ENCODE measurements around the gene PHLPP1. TPM values are rescaled to one million over a fixed set of nuclear protein-coding genes. Genes with fewer than 3 reads are reported as not detected.

The PHLPP1 gene
- total RNA-seq, 2 donors from 2014 or later = 4.6 to 5.9 TPM

- Histone ChIP-seq H3K4me3 (no peak overlapping the region), H3K27me3 (no peaks in the 10 kb centered on the region), H3K4me1 (no peaks in the 10 kb centered on the region), H3K27ac (no peak overlapping the region), H3K36me3 (no peaks in the 10 kb centered on the region), H3K9me3 (no peaks in the 10 kb centered on the region)
- no peak for TF ChIP-seq CTCF (IDR thresholded peaks at IDR 0.05)
- DNase-seq (ENCODE audit: low spot score) = no peak
Measured at GRCh38 chr18:62894681-62895390, 179.5 kb downstream of the PHLPP1 start.

DNA sequence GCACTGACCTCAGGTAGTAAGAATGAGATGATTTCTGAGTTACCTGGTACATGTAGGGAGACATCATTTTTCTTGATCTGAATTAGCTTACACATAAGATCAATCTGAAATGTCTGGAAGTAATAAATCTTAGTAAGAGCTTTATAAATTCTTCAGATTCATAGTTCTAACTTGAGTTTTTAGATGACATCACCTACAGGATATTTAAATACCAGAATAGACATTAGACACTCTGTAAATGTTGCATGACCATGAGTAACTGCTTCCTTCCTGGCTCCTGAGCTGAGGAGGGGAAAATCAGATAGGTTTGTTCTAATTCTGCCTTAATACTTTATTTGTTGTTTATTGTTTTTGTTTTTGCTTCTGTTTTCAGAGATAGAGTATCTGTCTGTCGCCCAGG lies 181.8 kb downstream of the PHLPP1 start:
- Histone ChIP-seq H3K27ac (no peak overlapping the region), H3K9me3 (no peaks in the 10 kb centered on the region), H3K27me3 (no peaks in the 10 kb centered on the region), H3K4me3 (no peak overlapping the region), H3K36me3 (no peaks in the 10 kb centered on the region), H3K4me1 (no peaks in the 10 kb centered on the region)
- no peak for DNase-seq (ENCODE audit: low spot score)
- TF ChIP-seq CTCF (IDR thresholded peaks at IDR 0.05) = no peak

GRCh38 chr18:62898359-62898758 lies 183.0 kb downstream of the PHLPP1 start:
- H3K4me1 ChIP-seq = no peaks in the 10 kb centered on the region
- no peak overlapping the region for H3K27ac ChIP-seq
- H3K36me3 ChIP-seq = no peaks in the 10 kb centered on the region
- H3K4me3 ChIP-seq = no peak overlapping the region
- DNase-seq (ENCODE audit: low spot score) = no peak
- no peaks in the 10 kb centered on the region for H3K9me3 ChIP-seq
- TF ChIP-seq CTCF (IDR thresholded peaks at IDR 0.05) = no peak
- H3K27me3 ChIP-seq = no peaks in the 10 kb centered on the region

DNA sequence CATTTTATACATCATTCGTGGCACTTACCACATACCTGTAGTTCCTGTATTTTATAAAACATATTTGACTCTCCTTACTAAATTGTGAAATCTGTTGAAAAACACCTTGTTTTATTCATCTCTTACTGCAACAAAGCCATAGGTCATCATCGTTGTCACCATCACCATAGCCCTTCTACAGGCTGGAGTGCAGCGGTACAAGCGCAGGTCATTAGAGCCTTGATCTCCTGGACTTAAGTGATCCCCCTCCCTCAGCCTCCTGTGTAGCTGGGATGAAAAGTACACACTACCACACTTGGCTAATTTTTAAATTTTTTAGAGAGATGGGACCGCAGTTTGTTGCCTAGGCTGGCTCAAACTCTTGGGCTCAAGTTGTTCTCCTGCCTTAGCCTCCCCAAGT lies 184.2 kb downstream of the PHLPP1 start:
- TF ChIP-seq CTCF (IDR thresholded peaks at IDR 0.05) = no peak
- Histone ChIP-seq H3K36me3 (no peaks in the 10 kb centered on the region), H3K4me1 (no peaks in the 10 kb centered on the region), H3K4me3 (no peak overlapping the region), H3K9me3 (no peaks in the 10 kb centered on the region), H3K27me3 (no peaks in the 10 kb centered on the region), H3K27ac (no peak overlapping the region)
- no peak for DNase-seq (ENCODE audit: low spot score)

DNA sequence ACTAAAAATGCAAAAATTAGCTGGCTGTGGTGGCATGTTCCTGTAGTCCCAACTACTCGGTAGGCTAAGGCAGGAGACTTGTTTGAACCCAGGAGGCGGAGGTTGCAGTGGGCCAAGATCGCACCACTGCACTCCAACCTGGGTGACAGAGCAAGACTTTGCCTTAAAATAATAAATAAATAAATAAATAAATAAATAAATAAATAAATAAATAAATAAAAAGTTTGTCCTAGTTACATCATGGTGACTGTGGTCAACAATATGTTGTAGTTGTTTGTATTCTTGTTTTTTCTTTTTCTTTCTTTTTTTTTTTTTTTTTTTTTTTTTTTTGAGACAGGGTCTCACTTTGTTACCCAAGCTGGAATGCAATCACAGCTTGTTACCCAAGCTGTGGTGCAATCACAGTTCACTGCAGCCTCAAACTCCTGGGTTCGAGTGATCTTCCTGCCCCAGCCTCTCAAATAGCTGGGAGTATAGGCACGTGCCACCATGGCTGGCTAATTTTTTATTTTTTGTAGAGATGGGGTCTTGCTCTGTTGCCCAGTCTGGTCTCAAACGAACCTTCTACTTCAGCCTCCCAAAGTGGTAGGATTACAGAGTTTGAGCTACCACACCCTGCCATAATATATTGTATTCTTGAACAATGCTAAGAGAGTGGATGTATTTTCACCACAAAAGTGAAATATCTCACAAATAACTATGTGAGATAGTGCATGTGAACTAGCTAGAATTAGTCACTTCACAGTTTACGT lies 185.0 kb downstream of the PHLPP1 start:
- Histone ChIP-seq H3K4me3 (no peak overlapping the region), H3K4me1 (no peaks in the 10 kb centered on the region), H3K9me3 (no peaks in the 10 kb centered on the region), H3K36me3 (no peaks in the 10 kb centered on the region), H3K27me3 (no peaks in the 10 kb centered on the region), H3K27ac (no peak overlapping the region)
- no peak for TF ChIP-seq CTCF (IDR thresholded peaks at IDR 0.05)
- DNase-seq (ENCODE audit: low spot score) = no peak

All from right atrium auricular region (tissue), 2 donors.